ENCODE results near the gene RCAN3.

Gene RCAN3

GRCh38 chr1:24505816-24506215 is 3.2 kb downstream of the RCAN3 start:
- Histone ChIP-seq H3K4me3 (ENCODE audit: low read length) (no peak overlapping the region), H3K9me2 (replicated peaks; ENCODE audit: insufficient read depth, low read length) (no peaks in the 10 kb centered on the region), H3K9me3 (replicated peaks; ENCODE audit: insufficient read depth, low read length) (no peaks in the 10 kb centered on the region), H3K4me2 (ENCODE audit: low read depth, low read length) (no peak overlapping the region), H2AFZ (ENCODE audit: low read length) (no peak overlapping the region), H3K27me3 (replicated peaks; ENCODE audit: insufficient read depth, low read length) (no peaks in the 10 kb centered on the region), H3K9ac (ENCODE audit: low read length) (no peak overlapping the region), H4K20me1 (ENCODE audit: insufficient read depth, low read length) (no peaks in the 10 kb centered on the region), H3K4me1 (ENCODE audit: low read length) (peaks cover 14% of the 10 kb centered on the region), H3K79me2 (ENCODE audit: low read length) (no peaks in the 10 kb centered on the region), H3K36me3 (replicated peaks; ENCODE audit: insufficient read depth, low read length) (no peaks in the 10 kb centered on the region), H3F3A (ENCODE audit: insufficient read depth, low read length) (peaks cover 19% of the 10 kb centered on the region), H3K27ac (ENCODE audit: low read length) (no peak overlapping the region)
- DNase-seq, result no peak
- no peak for TF ChIP-seq EZH2phosphoT487 (IDR thresholded peaks at IDR 0.05; ENCODE audit: low read length)
- no peak for TF ChIP-seq CTCF (IDR thresholded peaks at IDR 0.05; ENCODE audit: low read length)
- TF ChIP-seq EZH2 (optimal IDR thresholded peaks at IDR 0.05; ENCODE audit: low read depth, low read length), result no peak

- DNase-seq, result no peak
- TF ChIP-seq CTCF (IDR thresholded peaks at IDR 0.05; ENCODE audit: low read length) (no peak), EZH2 (optimal IDR thresholded peaks at IDR 0.05; ENCODE audit: low read depth, low read length) (no peak), EZH2phosphoT487 (IDR thresholded peaks at IDR 0.05; ENCODE audit: low read length) (no peak)
- H3K9me2 ChIP-seq (replicated peaks; ENCODE audit: insufficient read depth, low read length), result no peaks in the 10 kb centered on the region
- no peak overlapping the region for H3K4me2 ChIP-seq (ENCODE audit: low read depth, low read length)
- H3K36me3 ChIP-seq (replicated peaks; ENCODE audit: insufficient read depth, low read length), result no peaks in the 10 kb centered on the region
- H3F3A ChIP-seq (ENCODE audit: insufficient read depth, low read length), result peaks cover 10% of the 10 kb centered on the region; the same call in 1 of the 2 replicates
- no peak overlapping the region for H3K4me3 ChIP-seq (ENCODE audit: low read length)
- H2AFZ ChIP-seq (ENCODE audit: low read length), result no peak overlapping the region
- H4K20me1 ChIP-seq (ENCODE audit: insufficient read depth, low read length), result no peaks in the 10 kb centered on the region
- H3K27me3 ChIP-seq (replicated peaks; ENCODE audit: insufficient read depth, low read length), result no peaks in the 10 kb centered on the region
- H3K79me2 ChIP-seq (ENCODE audit: low read length), result no peaks in the 10 kb centered on the region
- H3K27ac ChIP-seq (ENCODE audit: low read length), result no peak overlapping the region
- H3K9ac ChIP-seq (ENCODE audit: low read length), result no peak overlapping the region
- peaks cover 4% of the 10 kb centered on the region; the same call in 1 of the 2 replicates for H3K4me1 ChIP-seq (ENCODE audit: low read length)
- H3K9me3 ChIP-seq (replicated peaks; ENCODE audit: insufficient read depth, low read length), result no peaks in the 10 kb centered on the region
Observed at GRCh38 chr1:24506691-24507381, 4.2 kb downstream of the RCAN3 start.

- Histone ChIP-seq H3K9me3 (replicated peaks; ENCODE audit: insufficient read depth, low read length) (no peaks in the 10 kb centered on the region), H3K27me3 (replicated peaks; ENCODE audit: insufficient read depth, low read length) (no peaks in the 10 kb centered on the region), H3K4me1 (ENCODE audit: low read length) (peaks cover 4% of the 10 kb centered on the region; the same call in 1 of the 2 replicates), H3K9ac (ENCODE audit: low read length) (no peak overlapping the region), H4K20me1 (ENCODE audit: insufficient read depth, low read length) (no peaks in the 10 kb centered on the region), H3K27ac (ENCODE audit: low read length) (no peak overlapping the region), H2AFZ (ENCODE audit: low read length) (no peak overlapping the region), H3K79me2 (ENCODE audit: low read length) (no peaks in the 10 kb centered on the region), H3F3A (ENCODE audit: insufficient read depth, low read length) (peaks cover 5% of the 10 kb centered on the region; the same call in 1 of the 2 replicates), H3K4me2 (ENCODE audit: low read depth, low read length) (no peak overlapping the region), H3K36me3 (replicated peaks; ENCODE audit: insufficient read depth, low read length) (no peaks in the 10 kb centered on the region), H3K4me3 (ENCODE audit: low read length) (no peak overlapping the region), H3K9me2 (replicated peaks; ENCODE audit: insufficient read depth, low read length) (no peaks in the 10 kb centered on the region)
- DNase-seq, result no peak
- TF ChIP-seq EZH2phosphoT487 (IDR thresholded peaks at IDR 0.05; ENCODE audit: low read length), result no peak
- TF ChIP-seq EZH2 (optimal IDR thresholded peaks at IDR 0.05; ENCODE audit: low read depth, low read length), result no peak
- no peak for TF ChIP-seq CTCF (IDR thresholded peaks at IDR 0.05; ENCODE audit: low read length)
Observed at GRCh38 chr1:24507405-24507804, 4.8 kb downstream of the RCAN3 start.

Measured in MM.1S (cell line).